Neural cell (in vitro differentiated cells): Measurements from ENCODE around the gene ZNF14. TPM values are rescaled to one million over a fixed set of nuclear protein-coding genes. Genes with fewer than 3 reads are reported as not detected.

Experiments used
- H2AFZ ChIP-seq: fragments of 200-600, 300-800 bp; sonication (generic), shearing (Covaris generic); 2 replicates; pipeline ENCODE4 v1.6.0; 2014; ENCODE audit warnings: low read depth, mild to moderate bottlenecking, antibody characterized with exemption, low read length, moderate library complexity
- H3F3A ChIP-seq: fragments of 200-600 bp; shearing (Covaris generic); 2 replicates; pipeline ENCODE4 v1.6.1; 2016; ENCODE audit warnings: mild to moderate bottlenecking, moderate library complexity, mixed read lengths, antibody characterized with exemption, low read length; ENCODE audit not compliant: insufficient read depth, poor library complexity, severe bottlenecking
- H3K27ac ChIP-seq: fragments of 200-600, 300-800 bp; sonication (generic), shearing (Covaris generic); 2 replicates; pipeline ENCODE4 v1.5.1; 2014; ENCODE audit warnings: mild to moderate bottlenecking, low read length, moderate library complexity
- H3K27me3 ChIP-seq: fragments of 300-800, 200-600 bp; sonication (generic), shearing (Covaris generic); 2 replicates; pipeline ENCODE4 v1.6.0; 2014; ENCODE audit warnings: mild to moderate bottlenecking, low read depth, low read length, moderate library complexity; ENCODE audit not compliant: insufficient read depth
- H3K36me3 ChIP-seq: fragments of 300-800, 200-600 bp; sonication (generic), shearing (Covaris generic); 2 replicates; pipeline ENCODE4 v1.5.1; 2014; ENCODE audit warnings: mild to moderate bottlenecking, antibody characterized with exemption, low read length, moderate library complexity; ENCODE audit not compliant: insufficient read depth
- H3K4me2 ChIP-seq: fragments of 300-800, 200-600 bp; sonication (generic), shearing (Covaris generic); 2 replicates; pipeline ENCODE4 v1.6.0; 2014; ENCODE audit warnings: mild to moderate bottlenecking, low read length
- H3K4me3 ChIP-seq: fragments of 300-800, 200-600 bp; sonication (generic), shearing (Covaris generic); 2 replicates; pipeline ENCODE4 v1.5.1; 2014; ENCODE audit warnings: mild to moderate bottlenecking, low read length, moderate library complexity
- H3K79me2 ChIP-seq: fragments of 200-600 bp; shearing (Covaris generic); replicated peaks from 2 replicates; pipeline ENCODE4 v1.6.0; 2014; ENCODE audit warnings: mild to moderate bottlenecking, low read length, moderate library complexity; ENCODE audit not compliant: insufficient read depth
- H3K9ac ChIP-seq: fragments of 300-800, 200-600 bp; sonication (generic), shearing (Covaris generic); 2 replicates; pipeline ENCODE4 v1.6.1; 2016; ENCODE audit warnings: mild to moderate bottlenecking, low read length, mixed read lengths
- H3K9me2 ChIP-seq: fragments of 200-600 bp; shearing (Covaris generic); 2 replicates; pipeline ENCODE4 v1.6.1; 2016; ENCODE audit warnings: mild to moderate bottlenecking, low read length, mixed read lengths; ENCODE audit not compliant: insufficient read depth
- H3K9me3 ChIP-seq: fragments of 200-600, 300-800 bp; sonication (generic), shearing (Covaris generic); 2 replicates; pipeline ENCODE4 v1.6.1; 2016; ENCODE audit warnings: mild to moderate bottlenecking, mixed run types, low read length, moderate library complexity, mixed read lengths
- H4K20me1 ChIP-seq: fragments of 200-600 bp; shearing (Covaris generic); 2 replicates; pipeline ENCODE4 v1.6.1; 2016; ENCODE audit warnings: mild to moderate bottlenecking, mixed run types; ENCODE audit not compliant: insufficient read depth
- CTCF ChIP-seq: fragments of 450-650 bp; IDR thresholded peaks from 2 replicates; pipeline ENCODE4 v1.5.1; 2014; ENCODE audit warnings: antibody characterized with exemption, mild to moderate bottlenecking, moderate library complexity; ENCODE audit not compliant: poor library complexity, severe bottlenecking
- REST ChIP-seq: IDR thresholded peaks from 2 replicates; pipeline ENCODE4 v1.6.1; 2012; ENCODE audit warnings: borderline replicate concordance
- polyA plus RNA-seq: library from polyadenylated mRNA; depleted of rRNA; stranded (reverse); fragments of >200 nt; gene quantifications from 2 replicates; pipeline ENCODE4 v1.2.3, GENCODE V29; 2014

Gene ZNF14
- polyA plus RNA-seq, 1 donor from 2014 or later: 8.2 TPM

- TF ChIP-seq REST: no peak
Measured at GRCh38 chr19:19747357-19748220, 14.7 kb upstream of the ZNF14 start (continued).

- Histone ChIP-seq H3K4me2 (no peak overlapping the region), H3K4me3 (no peak overlapping the region), H3K27me3 (no peaks in the 10 kb centered on the region), H3K9me3 (no peaks in the 10 kb centered on the region), H3K9ac (no peak overlapping the region), H3K79me2 (no peaks in the 10 kb centered on the region), H2AFZ (no peak overlapping the region), H3K9me2 (no peaks in the 10 kb centered on the region), H3K36me3 (no peaks in the 10 kb centered on the region), H3F3A (no peaks in the 10 kb centered on the region), H3K27ac (no peak overlapping the region), H4K20me1 (no peaks in the 10 kb centered on the region)
- TF ChIP-seq REST: no peak
- TF ChIP-seq CTCF: no peak
Measured at GRCh38 chr19:19746286-19747213, 13.6 kb upstream of the ZNF14 start.
